ENCODE data around the gene RARRES1. TPM values are rescaled to one million over a fixed set of nuclear protein-coding genes. Genes with fewer than 3 reads are reported as not detected.

RARRES1 gene
- total RNA-seq, 1 experiment from 2014 or later = 1.3 TPM

DNA sequence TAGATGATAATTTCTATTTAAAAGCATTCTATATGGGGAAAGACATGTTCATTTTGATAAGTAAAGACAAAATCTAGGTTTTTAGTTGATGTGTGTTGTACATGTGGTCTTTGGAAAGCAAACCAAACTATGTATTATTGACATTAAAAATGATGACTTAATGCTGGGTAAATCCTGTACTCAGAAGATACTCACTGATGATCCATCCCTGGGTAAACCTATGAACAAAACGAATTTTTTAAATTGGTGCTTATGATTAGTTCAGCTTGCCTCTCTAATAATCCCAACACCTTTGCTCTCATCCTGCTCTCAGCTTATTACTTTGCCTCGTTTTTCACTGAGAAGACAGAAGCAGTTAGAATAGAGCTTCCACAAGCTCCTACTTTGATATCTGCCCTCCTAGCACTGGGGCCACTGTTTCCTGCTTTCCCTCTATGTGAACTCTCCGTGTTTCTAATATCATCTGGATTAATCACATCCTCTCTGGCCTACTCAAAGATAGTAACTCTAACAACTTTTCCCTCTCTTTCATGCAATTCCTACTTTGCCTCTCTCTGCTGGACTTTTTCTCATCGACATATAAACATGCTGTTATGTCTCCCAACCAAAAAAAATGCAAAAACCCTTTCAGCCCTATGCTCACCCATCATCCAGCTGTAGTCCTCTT is 29.3 kb downstream of the RARRES1 start:
- DNase-seq (ENCODE audit: low read depth, low spot score) (no peak), ATAC-seq (no peak; the same call in 1 of the 2 replicates)
- H3K4me1 ChIP-seq (ENCODE audit: control insufficient read depth, insufficient read depth, low read length) = peaks cover 15% of the 10 kb centered on the region
- TF ChIP-seq, protein P1, sequence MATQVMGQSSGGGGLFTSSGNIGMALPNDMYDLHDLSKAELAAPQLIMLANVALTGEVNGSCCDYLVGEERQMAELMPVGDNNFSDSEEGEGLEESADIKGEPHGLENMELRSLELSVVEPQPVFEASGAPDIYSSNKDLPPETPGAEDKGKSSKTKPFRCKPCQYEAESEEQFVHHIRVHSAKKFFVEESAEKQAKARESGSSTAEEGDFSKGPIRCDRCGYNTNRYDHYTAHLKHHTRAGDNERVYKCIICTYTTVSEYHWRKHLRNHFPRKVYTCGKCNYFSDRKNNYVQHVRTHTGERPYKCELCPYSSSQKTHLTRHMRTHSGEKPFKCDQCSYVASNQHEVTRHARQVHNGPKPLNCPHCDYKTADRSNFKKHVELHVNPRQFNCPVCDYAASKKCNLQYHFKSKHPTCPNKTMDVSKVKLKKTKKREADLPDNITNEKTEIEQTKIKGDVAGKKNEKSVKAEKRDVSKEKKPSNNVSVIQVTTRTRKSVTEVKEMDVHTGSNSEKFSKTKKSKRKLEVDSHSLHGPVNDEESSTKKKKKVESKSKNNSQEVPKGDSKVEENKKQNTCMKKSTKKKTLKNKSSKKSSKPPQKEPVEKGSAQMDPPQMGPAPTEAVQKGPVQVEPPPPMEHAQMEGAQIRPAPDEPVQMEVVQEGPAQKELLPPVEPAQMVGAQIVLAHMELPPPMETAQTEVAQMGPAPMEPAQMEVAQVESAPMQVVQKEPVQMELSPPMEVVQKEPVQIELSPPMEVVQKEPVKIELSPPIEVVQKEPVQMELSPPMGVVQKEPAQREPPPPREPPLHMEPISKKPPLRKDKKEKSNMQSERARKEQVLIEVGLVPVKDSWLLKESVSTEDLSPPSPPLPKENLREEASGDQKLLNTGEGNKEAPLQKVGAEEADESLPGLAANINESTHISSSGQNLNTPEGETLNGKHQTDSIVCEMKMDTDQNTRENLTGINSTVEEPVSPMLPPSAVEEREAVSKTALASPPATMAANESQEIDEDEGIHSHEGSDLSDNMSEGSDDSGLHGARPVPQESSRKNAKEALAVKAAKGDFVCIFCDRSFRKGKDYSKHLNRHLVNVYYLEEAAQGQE (IDR thresholded peaks at IDR 0.05; ENCODE audit: insufficient read depth in 1 of 2, low read depth in 2 of 2, low read length in 1 of 2) = no peak
- TF ChIP-seq POLR2AphosphoS5 (IDR thresholded peaks at IDR 0.05; ENCODE audit: low read depth, low read length) = no peak
- no peak for TF ChIP-seq TCF7L2 (IDR thresholded peaks at IDR 0.05; ENCODE audit: low read depth, low read length)
- no peak for TF ChIP-seq SIN3A (IDR thresholded peaks at IDR 0.05; ENCODE audit: borderline replicate concordance, insufficient read depth, low read depth, low read length)
- TF ChIP-seq, protein P2, sequence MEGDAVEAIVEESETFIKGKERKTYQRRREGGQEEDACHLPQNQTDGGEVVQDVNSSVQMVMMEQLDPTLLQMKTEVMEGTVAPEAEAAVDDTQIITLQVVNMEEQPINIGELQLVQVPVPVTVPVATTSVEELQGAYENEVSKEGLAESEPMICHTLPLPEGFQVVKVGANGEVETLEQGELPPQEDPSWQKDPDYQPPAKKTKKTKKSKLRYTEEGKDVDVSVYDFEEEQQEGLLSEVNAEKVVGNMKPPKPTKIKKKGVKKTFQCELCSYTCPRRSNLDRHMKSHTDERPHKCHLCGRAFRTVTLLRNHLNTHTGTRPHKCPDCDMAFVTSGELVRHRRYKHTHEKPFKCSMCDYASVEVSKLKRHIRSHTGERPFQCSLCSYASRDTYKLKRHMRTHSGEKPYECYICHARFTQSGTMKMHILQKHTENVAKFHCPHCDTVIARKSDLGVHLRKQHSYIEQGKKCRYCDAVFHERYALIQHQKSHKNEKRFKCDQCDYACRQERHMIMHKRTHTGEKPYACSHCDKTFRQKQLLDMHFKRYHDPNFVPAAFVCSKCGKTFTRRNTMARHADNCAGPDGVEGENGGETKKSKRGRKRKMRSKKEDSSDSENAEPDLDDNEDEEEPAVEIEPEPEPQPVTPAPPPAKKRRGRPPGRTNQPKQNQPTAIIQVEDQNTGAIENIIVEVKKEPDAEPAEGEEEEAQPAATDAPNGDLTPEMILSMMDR (IDR thresholded peaks at IDR 0.05) = no peak
- ChIA-PET CTCF (interaction anchor here (0.5 kb wide), 1 partner anchor 19 kb away, joined by 8 read pairs; no protein-coding TSS in a partner anchor), POLR2A (no interaction called here)
- no peaks in the 10 kb centered on the region for H3K36me3 ChIP-seq (ENCODE audit: control insufficient read depth, insufficient read depth, low read length)
- peak overlapping the region; percentile 69; the same call in 1 of the 2 replicates for H3K27ac ChIP-seq (ENCODE audit: low read length)
- no peak overlapping the region for H3K4me3 ChIP-seq (ENCODE audit: low read depth in 2 of 2, low read length in 2 of 2)
- no peaks in the 10 kb centered on the region for H3K9me3 ChIP-seq (ENCODE audit: control insufficient read depth, insufficient read depth, low read depth, low read length)
- BruUV-seq (replicated peaks) = no TSS peak
- in situ Hi-C loops (cut with HindIII; ENCODE audit: low pct_unique_long_range_greater_than_20kb, low sequenced_read_pairs) = no loop called here
- intact Hi-C loops (cut with micrococcal nuclease; ENCODE audit: unreplicated experiment) = no loop called here
- no peaks in the 10 kb centered on the region for H3K27me3 ChIP-seq (ENCODE audit: control insufficient read depth, insufficient read depth, low read length)

DNA sequence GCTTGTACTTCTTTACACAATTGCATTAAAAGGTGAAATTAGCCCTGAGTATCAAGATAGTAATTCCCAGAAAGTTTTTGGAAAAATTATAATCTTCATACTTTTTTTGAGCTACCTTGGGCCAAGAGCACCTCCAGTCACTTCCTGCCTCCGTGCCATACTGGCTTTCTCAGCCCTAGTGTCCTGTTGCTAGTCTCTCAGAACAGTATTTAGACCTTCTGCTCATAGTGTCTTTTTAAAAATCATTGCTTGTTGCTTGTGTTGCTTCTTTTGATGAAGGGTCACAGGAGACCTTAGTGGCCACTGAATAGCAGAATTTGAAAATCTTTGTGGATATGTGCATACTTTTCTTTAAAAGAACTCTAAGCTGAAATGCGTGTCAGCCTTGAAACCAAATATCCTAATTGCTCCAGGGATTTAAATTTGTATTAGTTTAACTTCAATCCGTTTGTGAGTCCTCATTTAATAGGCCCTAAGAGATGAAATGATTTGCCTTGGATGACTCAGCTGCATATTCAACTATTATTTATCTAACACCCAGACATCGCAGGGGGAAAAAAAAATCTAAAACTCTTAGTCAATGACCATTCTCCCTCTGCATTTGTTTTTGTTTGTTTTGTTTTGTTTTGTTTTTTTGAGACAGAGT is 30.7 kb downstream of the RARRES1 start:
- peak; percentile 68 for ATAC-seq
- DNase-seq (ENCODE audit: low read depth, low spot score) = no peak
- in situ Hi-C loops (cut with HindIII; ENCODE audit: low pct_unique_long_range_greater_than_20kb, low sequenced_read_pairs) = no loop called here
- no peaks in the 10 kb centered on the region for H3K27me3 ChIP-seq (ENCODE audit: control insufficient read depth, insufficient read depth, low read length)
- ChIA-PET POLR2A (interaction anchor here (0.5 to 0.7 kb wide), 2 partner anchors 22 to 57 kb away, joined by 3 read pairs; partner anchors contain the start of gene GFM1), CTCF (interaction anchor here (0.6 kb wide), 1 partner anchor 41 kb away, joined by 8 read pairs; no protein-coding TSS in a partner anchor)
- BruUV-seq (replicated peaks) = no TSS peak
- peak overlapping the region; percentile 64 for H3K27ac ChIP-seq (ENCODE audit: low read length)
- H3K4me3 ChIP-seq (ENCODE audit: low read depth in 2 of 2, low read length in 2 of 2) = no peak overlapping the region
- intact Hi-C loops (cut with micrococcal nuclease; ENCODE audit: unreplicated experiment) = no loop called here
- no peaks in the 10 kb centered on the region; the same call in 1 of the 2 replicates for H3K36me3 ChIP-seq (ENCODE audit: control insufficient read depth, insufficient read depth, low read length)
- no peaks in the 10 kb centered on the region for H3K9me3 ChIP-seq (ENCODE audit: control insufficient read depth, insufficient read depth, low read depth, low read length)
- TF ChIP-seq, protein P2 (IDR thresholded peaks at IDR 0.05) = no peak
- no peak for TF ChIP-seq TCF7L2 (IDR thresholded peaks at IDR 0.05; ENCODE audit: low read depth, low read length)
- peaks cover 15% of the 10 kb centered on the region for H3K4me1 ChIP-seq (ENCODE audit: control insufficient read depth, insufficient read depth, low read length)
